GM18520 (cell line): ENCODE data around the gene PTH2R.
"Not testable (repeated sequence)": the region's sequence is repeated elsewhere in the genome, so short reads cannot be mapped to it uniquely, and the experiment has no call there.

Experiments
- ATAC-seq: cut with Tn5 transposase; IDR thresholded peaks from one replicate; pipeline ENCODE4 v1.9.1; 2021; ENCODE audit not compliant: unreplicated experiment

The PTH2R gene

GRCh38 chr2:208406474-208407451 is at the start of gene PTH2R:
TSS of gene PTH2R (plus strand) at chr2:208406792. CDS start at chr2:208407044, 252 bp downstream.
- no peak for ATAC-seq

- ATAC-seq = no peak
Measured at GRCh38 chr2:208356846-208357574, 49.6 kb upstream of the PTH2R start.

GRCh38 chr2:208358758-208359631 is 47.6 kb upstream of the PTH2R start:
- ATAC-seq = no peak

GRCh38 chr2:208359632-208359986 is 47.0 kb upstream of the PTH2R start:
- no peak for ATAC-seq

GRCh38 chr2:208360259-208361076 is 46.1 kb upstream of the PTH2R start:
- no peak for ATAC-seq

- ATAC-seq = no peak
Measured at GRCh38 chr2:208361077-208361441, 45.5 kb upstream of the PTH2R start.

- peak; percentile 71 for ATAC-seq
Measured at GRCh38 chr2:208363485-208363884, 43.1 kb upstream of the PTH2R start.

- peak; percentile 33 for ATAC-seq
Measured at GRCh38 chr2:208366215-208367127, 40.1 kb upstream of the PTH2R start.

- ATAC-seq = no peak
Measured at GRCh38 chr2:208369091-208369490, 37.5 kb upstream of the PTH2R start.

- ATAC-seq = no peak
Measured at GRCh38 chr2:208370881-208371633, 35.5 kb upstream of the PTH2R start.

GRCh38 chr2:208371634-208371935 is 35.0 kb upstream of the PTH2R start:
- ATAC-seq = no peak

GRCh38 chr2:208373460-208374089 is 33.0 kb upstream of the PTH2R start:
- no peak for ATAC-seq

- no peak for ATAC-seq
Measured at GRCh38 chr2:208375491-208376068, 31.0 kb upstream of the PTH2R start.

GRCh38 chr2:208377344-208377860 is 29.2 kb upstream of the PTH2R start:
- ATAC-seq = not testable (repeated sequence)

- ATAC-seq = no peak
Measured at GRCh38 chr2:208379192-208379591, 27.4 kb upstream of the PTH2R start.

- no peak for ATAC-seq
Measured at GRCh38 chr2:208384637-208385036, 22.0 kb upstream of the PTH2R start.

GRCh38 chr2:208386541-208386940 is 20.1 kb upstream of the PTH2R start:
- ATAC-seq = no peak

GRCh38 chr2:208389940-208390339 is 16.7 kb upstream of the PTH2R start:
- no peak for ATAC-seq
